IPS-11a (cell line): ENCODE measurements around the gene WAPL.

Experiments
- H3K4me3 ChIP-seq: one replicate; pipeline ENCODE4 v1.5.1; 2013; ENCODE audit warnings: low read depth, low read length, control low read depth

WAPL gene

DNA sequence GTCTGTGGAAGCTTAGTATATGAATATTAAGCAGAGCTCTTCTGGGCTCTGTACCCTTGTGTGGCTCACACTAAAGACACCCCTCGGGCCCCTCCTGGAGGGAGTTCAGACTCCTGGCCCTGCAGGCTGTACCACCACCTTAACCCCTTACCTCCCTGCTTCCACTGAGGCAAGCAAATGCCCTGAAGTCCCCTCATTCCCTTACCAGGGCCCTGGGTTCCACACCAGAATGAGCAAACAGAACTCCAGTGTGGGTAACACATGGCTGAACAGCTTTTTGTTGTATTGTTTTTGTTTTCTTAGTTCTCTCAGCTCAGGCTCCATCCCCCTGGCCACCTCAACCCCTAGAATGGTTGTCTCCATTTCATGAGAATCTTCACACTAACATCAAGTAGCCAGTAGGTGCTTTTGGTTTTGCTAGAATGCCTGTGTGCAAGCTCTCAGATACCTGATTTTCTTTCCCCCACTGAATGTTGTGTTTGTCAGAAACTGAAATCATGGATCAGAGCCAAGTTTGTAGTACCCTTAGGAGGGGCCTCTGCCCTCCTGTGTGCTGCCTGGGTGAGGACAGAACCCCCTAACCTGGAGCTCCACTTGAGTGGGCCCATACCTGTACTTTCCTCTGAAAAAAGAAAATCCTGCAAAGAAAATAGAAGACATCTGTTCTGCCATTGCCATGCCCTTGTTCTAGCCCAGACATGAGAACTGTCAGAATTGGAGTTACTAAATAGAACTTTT, 2.8 kb upstream of the WAPL start:
- H3K4me3 ChIP-seq: no peak overlapping the region

DNA sequence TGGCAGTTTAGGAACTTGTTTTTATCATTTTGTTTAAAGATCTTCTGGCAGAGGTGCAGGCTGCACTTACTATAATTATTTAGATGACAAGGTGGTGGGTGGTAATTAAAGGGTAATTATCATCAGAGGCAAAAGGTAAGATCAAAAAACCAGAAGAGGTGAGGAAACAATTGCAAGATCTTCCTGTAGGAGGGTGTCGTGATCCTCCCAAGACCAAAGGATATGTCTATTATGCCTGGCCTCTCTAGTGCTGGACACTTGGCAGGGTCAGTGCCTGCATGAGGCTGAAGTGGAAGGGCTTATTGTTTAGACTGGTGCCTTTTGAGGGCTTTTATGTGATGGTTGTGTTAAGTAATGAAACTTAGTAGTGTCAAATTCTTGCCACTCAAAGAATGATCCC, 1.8 kb upstream of the WAPL start:
- no peak overlapping the region for H3K4me3 ChIP-seq

DNA sequence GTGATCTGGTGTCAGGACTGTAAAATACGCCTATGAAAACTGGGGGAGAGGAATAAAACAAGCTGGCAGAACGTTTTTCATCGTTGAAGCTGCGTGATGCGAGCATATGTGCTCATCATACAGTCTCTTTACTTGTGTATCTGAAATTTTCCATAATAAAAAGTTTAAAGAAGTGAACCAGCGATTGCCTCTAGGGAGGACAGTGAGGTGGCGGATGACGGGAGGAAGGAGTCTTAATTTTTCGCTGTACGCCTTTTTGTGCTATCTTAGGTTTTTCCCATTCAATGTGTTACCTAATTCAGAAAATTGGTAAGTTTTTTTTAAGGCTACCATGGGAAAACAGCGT, 891 bp upstream of the WAPL start:
- peak overlapping the region; percentile 86 for H3K4me3 ChIP-seq

DNA sequence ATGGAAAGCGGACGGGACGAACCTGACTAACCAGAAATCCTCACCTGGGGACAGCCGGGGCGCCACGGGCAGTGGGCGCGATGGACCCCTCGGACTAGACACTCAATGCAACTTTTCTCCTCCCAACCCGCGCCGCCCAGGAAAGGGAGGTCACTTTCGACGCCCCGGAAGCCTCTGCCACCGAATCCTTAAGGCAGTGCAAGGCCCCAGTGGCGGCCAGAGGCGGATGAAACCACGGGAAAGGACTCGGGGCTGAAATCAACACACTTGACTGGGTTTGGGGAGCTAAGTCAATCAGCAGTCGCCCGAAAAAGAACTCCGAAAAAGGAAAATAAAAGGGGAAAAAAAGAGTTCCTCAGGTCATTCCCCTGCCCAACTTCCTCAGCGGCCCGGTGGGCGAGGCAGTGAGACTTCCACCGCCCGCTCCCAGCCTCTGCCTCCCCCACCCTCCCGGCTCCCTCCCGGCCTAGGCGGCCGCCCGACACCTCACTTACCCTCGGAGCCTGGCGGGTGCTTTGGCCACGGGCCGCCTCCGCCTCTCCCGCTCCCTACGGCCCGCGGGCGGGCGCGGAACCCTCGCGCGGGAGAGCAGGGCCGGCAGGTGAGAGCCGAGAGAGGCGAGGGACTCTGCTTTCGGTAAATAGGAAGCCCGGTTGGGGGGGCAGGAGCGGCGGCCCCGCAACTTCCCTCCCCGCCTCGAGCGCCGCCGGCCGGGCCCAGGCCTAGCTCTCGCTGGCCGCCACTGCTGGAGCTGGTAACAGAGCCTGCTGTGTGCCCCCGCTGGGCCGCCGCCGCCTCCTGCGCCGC, 518 bp downstream of the WAPL start:
- peak overlapping the region; percentile 86 for H3K4me3 ChIP-seq

GRCh38 chr10:86518781-86519180, 2.8 kb downstream of the WAPL start:
- H3K4me3 ChIP-seq: no peak overlapping the region

DNA sequence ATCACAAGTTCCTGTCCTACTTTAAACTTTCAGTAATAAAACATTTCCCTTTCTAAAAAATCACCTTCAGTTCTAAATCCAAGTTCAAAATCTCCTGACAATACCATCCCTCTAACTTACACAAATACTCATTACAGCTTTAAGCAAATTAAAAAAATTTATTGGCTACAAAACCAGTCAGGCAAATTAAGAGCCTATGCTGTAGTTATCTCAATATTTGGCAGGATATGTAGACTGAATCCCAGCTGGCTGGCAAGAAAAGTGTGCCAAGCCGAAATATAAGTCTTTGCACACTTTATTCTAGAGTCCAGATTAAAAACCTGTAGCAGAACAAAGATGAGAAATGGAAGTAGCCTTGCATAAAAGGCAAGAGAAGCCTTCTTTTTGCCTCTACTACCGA, 9.5 kb downstream of the WAPL start:
- H3K4me3 ChIP-seq: no peak overlapping the region

DNA sequence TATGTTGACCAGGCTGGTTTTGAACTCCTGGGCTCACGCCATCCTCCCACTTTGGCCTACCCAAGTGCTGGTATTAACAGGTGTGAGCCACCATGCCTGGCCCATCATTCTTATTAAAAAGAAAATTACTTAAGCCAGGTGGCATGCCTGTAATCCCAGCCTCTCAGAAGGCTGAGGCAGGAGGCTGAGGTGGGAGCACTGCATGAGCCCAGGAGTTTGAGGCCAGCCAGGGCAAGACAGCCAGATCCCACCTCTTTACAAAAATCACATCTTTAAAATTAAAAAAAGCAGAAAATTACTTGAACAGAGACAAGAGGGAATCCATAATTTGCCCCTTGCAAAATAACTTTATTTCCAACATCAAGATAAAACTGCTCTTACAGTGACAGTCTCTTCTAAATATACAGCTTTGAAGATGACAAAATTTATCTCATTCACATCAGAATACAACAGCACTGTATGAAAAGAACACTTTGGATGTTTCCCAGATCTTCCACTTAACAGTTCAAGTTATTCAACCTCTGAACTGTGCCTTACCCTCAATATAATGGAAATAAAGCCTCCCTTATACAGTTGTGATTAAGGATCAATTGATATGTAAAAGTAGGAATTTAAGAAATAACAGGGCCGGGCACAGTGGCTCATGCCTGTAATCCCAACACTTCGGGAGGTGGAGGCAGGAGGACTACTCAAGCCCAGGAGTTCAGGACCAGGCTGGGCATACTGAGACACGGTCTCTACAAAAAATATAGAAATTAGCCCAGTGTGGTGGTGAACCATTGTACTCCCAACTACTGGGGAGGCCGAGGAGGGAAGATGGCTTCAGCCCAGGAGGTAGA, 10.3 kb downstream of the WAPL start:
- no peak overlapping the region for H3K4me3 ChIP-seq

DNA sequence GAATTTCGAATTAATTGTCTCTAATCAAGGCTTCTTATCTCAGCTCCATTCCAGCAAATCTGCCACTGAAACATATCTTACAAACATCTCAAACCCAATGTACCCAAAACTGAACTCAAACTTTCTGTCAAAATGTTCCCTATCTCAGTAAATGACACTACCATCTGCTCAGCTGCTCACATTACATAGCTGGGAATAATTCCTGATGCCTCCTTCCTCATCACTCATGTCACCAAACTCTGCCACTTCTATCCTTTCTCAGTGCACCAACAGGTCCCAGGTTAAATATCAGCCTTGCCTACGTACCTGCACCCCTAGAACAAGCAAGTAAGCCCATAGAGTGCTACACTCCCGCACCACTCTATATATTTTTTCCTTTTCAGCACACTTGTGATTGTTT, 12.4 kb downstream of the WAPL start:
- no peak overlapping the region for H3K4me3 ChIP-seq

- H3K4me3 ChIP-seq: no peak overlapping the region
These were observed 13.4 kb downstream of the WAPL start for GRCh38 chr10:86508217-86508616.

GRCh38 chr10:86506499-86506898, 15.1 kb downstream of the WAPL start:
- no peak overlapping the region for H3K4me3 ChIP-seq

- H3K4me3 ChIP-seq: no peak overlapping the region
These were observed 15.5 kb downstream of the WAPL start for GRCh38 chr10:86506062-86506461.

DNA sequence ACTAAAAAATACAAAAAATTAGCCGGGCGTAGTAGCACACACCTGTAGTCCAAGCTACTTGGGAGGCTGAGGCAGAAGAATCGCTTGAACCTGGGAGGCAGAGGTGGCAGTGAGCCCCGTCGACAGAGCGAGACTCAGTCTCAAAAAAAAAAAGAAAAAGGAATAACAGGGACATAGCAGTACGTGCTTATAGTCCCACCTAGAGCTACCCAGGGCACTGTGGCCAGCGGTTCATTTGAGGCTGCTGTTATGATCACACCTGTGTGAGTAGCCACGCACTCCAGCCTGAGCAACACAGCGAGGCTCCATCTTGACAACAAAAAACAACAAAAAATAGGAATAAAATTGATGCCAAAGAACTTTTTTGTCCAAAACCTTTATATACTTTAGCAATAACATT, 17.1 kb downstream of the WAPL start:
- H3K4me3 ChIP-seq: no peak overlapping the region

- no peak overlapping the region for H3K4me3 ChIP-seq
These were observed 20.7 kb downstream of the WAPL start for GRCh38 chr10:86500846-86501245.

DNA sequence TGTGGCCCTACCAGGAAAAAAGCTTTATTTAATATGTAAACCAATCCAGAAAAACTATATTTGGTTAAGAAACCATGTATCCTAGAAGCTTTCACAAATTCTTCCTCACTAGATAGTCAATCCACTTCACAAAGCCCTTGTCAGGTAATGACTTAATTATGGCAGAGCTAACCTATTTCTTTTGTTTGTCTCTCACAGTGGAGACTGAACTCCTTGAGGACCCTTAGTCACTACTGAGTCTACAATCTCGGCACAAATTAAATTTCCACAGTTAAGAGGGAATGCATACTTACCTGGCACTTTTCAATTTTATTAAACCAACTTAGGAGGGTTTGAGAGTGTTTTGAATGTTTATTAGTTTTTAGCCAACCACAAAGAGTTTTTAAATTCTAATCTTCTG, 23.0 kb downstream of the WAPL start:
- no peak overlapping the region for H3K4me3 ChIP-seq

- H3K4me3 ChIP-seq: no peak overlapping the region
These were observed 24.0 kb downstream of the WAPL start for GRCh38 chr10:86497621-86498020.

DNA sequence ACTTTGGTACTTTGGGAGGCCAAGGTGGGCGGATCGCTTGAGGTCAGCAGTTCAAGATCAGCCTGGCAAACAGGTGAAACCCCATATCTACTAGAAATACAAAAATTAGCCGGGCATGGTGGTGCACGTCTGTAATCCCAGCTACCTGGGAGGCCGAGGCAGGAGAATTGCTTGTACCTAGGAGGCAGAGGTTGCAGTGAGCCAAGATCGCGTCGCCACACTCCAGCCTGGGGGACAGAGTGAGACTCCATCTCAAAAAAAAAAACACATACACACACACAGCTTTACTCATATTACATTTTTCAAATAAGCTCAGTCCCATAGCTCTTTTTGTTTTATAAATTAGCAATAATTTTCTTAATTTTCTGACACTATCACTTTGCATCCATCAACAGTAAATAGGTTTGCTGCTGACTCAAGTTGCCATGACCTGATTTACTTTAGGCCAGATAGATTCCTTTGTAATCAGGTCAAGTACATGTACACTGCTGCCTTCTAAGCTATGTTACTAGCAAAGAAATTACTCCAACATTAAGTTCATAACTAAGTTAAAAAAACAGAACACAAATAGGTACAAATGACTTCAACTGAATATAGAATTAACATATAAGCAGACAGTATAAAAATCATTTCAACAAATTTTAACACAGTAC, 31.5 kb downstream of the WAPL start:
- no peak overlapping the region for H3K4me3 ChIP-seq

GRCh38 chr10:86489071-86489810, 32.4 kb downstream of the WAPL start:
- no peak overlapping the region for H3K4me3 ChIP-seq

DNA sequence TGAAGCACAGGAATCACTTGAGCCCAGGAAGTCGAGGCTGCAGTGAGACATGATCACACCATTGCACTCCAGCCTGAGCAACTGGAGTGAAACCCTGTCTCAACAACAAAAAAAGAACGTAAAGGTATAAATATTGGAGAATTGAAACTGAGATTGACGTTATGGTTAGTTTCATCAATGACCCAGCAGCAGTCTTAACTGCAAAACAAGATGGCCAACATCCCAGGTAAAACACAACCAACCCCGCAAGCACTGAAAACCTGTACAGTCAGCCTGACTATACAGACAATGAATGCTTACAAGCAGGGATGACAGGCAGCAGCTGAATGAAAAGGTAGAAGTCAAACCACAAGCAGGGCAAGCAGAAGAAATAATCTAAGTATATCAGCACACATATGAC, 34.7 kb downstream of the WAPL start:
- H3K4me3 ChIP-seq: no peak overlapping the region

- no peak overlapping the region for H3K4me3 ChIP-seq
These were observed 37.9 kb downstream of the WAPL start for GRCh38 chr10:86483664-86484063.

DNA sequence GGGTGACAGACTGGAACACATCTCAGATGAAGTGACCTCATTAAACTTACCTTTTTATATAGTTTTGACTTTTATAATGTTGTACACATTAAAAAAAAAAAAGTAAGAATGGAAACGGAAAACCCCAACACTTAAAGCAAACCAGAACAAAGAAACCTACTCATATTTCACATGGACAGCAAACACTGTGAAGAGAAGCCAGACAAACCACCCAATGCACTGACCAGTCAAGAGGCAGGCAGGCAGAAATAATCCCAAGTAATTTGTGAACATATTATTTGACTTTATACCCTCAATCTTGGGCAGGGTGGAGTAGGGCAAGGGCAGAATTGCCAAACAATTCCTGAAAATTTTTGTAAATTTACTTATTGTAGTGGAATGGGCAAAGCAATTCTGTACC, 39.8 kb downstream of the WAPL start:
- no peak overlapping the region for H3K4me3 ChIP-seq

- no peak overlapping the region for H3K4me3 ChIP-seq
These were observed 41.0 kb downstream of the WAPL start for GRCh38 chr10:86480571-86480970.
